Measurements from ENCODE around the gene MMP24. TPM values are rescaled to one million over a fixed set of nuclear protein-coding genes. Genes with fewer than 3 reads are reported as not detected.
"Not testable (repeated sequence)": the region's sequence is repeated elsewhere in the genome, so short reads cannot be mapped to it uniquely, and the experiment has no call there.

Gene MMP24
- total RNA-seq, 1 donor from 2014 or later = not detected

- intact Hi-C loops (cut with DNase I) = no loop called here
These were observed 20.2 kb downstream of the MMP24 start for GRCh38 chr20:35246723-35247122.

GRCh38 chr20:35248641-35249475, 22.4 kb downstream of the MMP24 start:
- no peak for TF ChIP-seq CTCF (IDR thresholded peaks at IDR 0.05)
- DNase-seq (ENCODE audit: low spot score in 2 of 2) = no peak
- Histone ChIP-seq H3K27me3 (no peaks in the 10 kb centered on the region), H3K27ac (no peak overlapping the region), H3K36me3 (peaks cover 0 to 6% of the 10 kb centered on the region in 2 donors), H3K4me3 (no peak overlapping the region), H3K4me1 (no peaks in the 10 kb centered on the region), H3K9me3 (no peaks in the 10 kb centered on the region)
- intact Hi-C loops (cut with DNase I) = no loop called here

More at GRCh38 chr20:35246723-35247122, 20.2 kb downstream of the MMP24 start:
- no peak overlapping the region for H3K4me3 ChIP-seq
- no peak overlapping the region for H3K27ac ChIP-seq
- no peaks in the 10 kb centered on the region for H3K9me3 ChIP-seq
- no peak for TF ChIP-seq CTCF (IDR thresholded peaks at IDR 0.05)
- peaks cover 0 to 9% of the 10 kb centered on the region in 2 donors for H3K36me3 ChIP-seq
- no peak for DNase-seq (ENCODE audit: low spot score in 2 of 2)
- no peaks in the 10 kb centered on the region for H3K27me3 ChIP-seq
- H3K4me1 ChIP-seq = no peaks in the 10 kb centered on the region

GRCh38 chr20:35251613-35251940, 25.1 kb downstream of the MMP24 start:
- Histone ChIP-seq H3K4me3 (no peak overlapping the region), H3K27me3 (no peaks in the 10 kb centered on the region), H3K4me1 (no peaks in the 10 kb centered on the region), H3K27ac (no peak overlapping the region), H3K9me3 (no peaks in the 10 kb centered on the region), H3K36me3 (peaks cover 0 to 10% of the 10 kb centered on the region in 2 donors)
- no peak for TF ChIP-seq CTCF (IDR thresholded peaks at IDR 0.05)
- no peak for DNase-seq (ENCODE audit: low spot score in 2 of 2)
- intact Hi-C loops (cut with DNase I) = no loop called here

GRCh38 chr20:35252037-35252461, 25.6 kb downstream of the MMP24 start:
- TF ChIP-seq CTCF (IDR thresholded peaks at IDR 0.05) = no peak
- intact Hi-C loops (cut with DNase I) = no loop called here
- Histone ChIP-seq H3K36me3 (peaks cover 0 to 10% of the 10 kb centered on the region in 2 donors), H3K4me1 (no peaks in the 10 kb centered on the region), H3K27ac (no peak overlapping the region), H3K27me3 (no peaks in the 10 kb centered on the region), H3K9me3 (no peaks in the 10 kb centered on the region), H3K4me3 (no peak overlapping the region)
- no peak for DNase-seq (ENCODE audit: low spot score in 2 of 2)

GRCh38 chr20:35252598-35252997, 26.1 kb downstream of the MMP24 start:
- H3K4me3 ChIP-seq; DNase-seq (ENCODE audit: low spot score in 2 of 2); H3K4me1 ChIP-seq; H3K27ac ChIP-seq; H3K9me3 ChIP-seq; H3K27me3 ChIP-seq; intact Hi-C loops (cut with DNase I): not testable (repeated sequence)
- H3K36me3 ChIP-seq = peaks cover 0 to 10% of the 10 kb centered on the region in 2 donors

- intact Hi-C loops (cut with DNase I) = no loop called here
- Histone ChIP-seq H3K36me3 (peaks cover 0 to 10% of the 10 kb centered on the region in 2 donors), H3K4me3 (no peak overlapping the region), H3K27ac (no peak overlapping the region), H3K9me3 (no peaks in the 10 kb centered on the region), H3K4me1 (peaks cover 0 to 4% of the 10 kb centered on the region in 2 donors), H3K27me3 (no peaks in the 10 kb centered on the region)
- no peak for TF ChIP-seq CTCF (IDR thresholded peaks at IDR 0.05)
- no peak for DNase-seq (ENCODE audit: low spot score in 2 of 2)
These were observed 26.5 kb downstream of the MMP24 start for GRCh38 chr20:35253010-35253409.

Measured in ascending aorta (tissue), 2 donors.